NCI-H1048 (cell line): ENCODE measurements around the gene DLK1.

Experiments used
- DNase-seq: peaks from one replicate; lab custom pipeline; 2025; lab: John Stamatoyannopoulos, UW

DLK1 gene

GRCh38 chr14:100693877-100694578 is 32.7 kb upstream of the DLK1 start:
- DNase-seq, result no peak

GRCh38 chr14:100694579-100695422 is 31.9 kb upstream of the DLK1 start:
- no peak for DNase-seq

GRCh38 chr14:100695423-100695738 is 31.3 kb upstream of the DLK1 start:
- DNase-seq, result no peak

- no peak for DNase-seq
Observed at GRCh38 chr14:100696008-100696407, 30.7 kb upstream of the DLK1 start.

- DNase-seq, result no peak
Observed at GRCh38 chr14:100696590-100696989, 30.1 kb upstream of the DLK1 start.

- DNase-seq, result no peak
Observed at GRCh38 chr14:100698066-100698465, 28.6 kb upstream of the DLK1 start.

GRCh38 chr14:100698666-100699448 is 27.8 kb upstream of the DLK1 start:
- no peak for DNase-seq

- DNase-seq, result no peak
Observed at GRCh38 chr14:100701314-100701713, 25.4 kb upstream of the DLK1 start.

- no peak for DNase-seq
Observed at GRCh38 chr14:100702590-100702989, 24.1 kb upstream of the DLK1 start.

GRCh38 chr14:100703386-100704220 is 23.1 kb upstream of the DLK1 start:
- no peak for DNase-seq

- no peak for DNase-seq
Observed at GRCh38 chr14:100706200-100706599, 20.5 kb upstream of the DLK1 start.

- DNase-seq, result no peak
Observed at GRCh38 chr14:100706860-100707259, 19.8 kb upstream of the DLK1 start.

- no peak for DNase-seq
Observed at GRCh38 chr14:100708425-100709288, 18.0 kb upstream of the DLK1 start.

GRCh38 chr14:100709289-100710284 is 17.1 kb upstream of the DLK1 start:
- no peak for DNase-seq

- no peak for DNase-seq
Observed at GRCh38 chr14:100710391-100710790, 16.3 kb upstream of the DLK1 start.

- no peak for DNase-seq
Observed at GRCh38 chr14:100710826-100711462, 15.7 kb upstream of the DLK1 start.

- DNase-seq, result no peak
Observed at GRCh38 chr14:100711493-100711892, 15.2 kb upstream of the DLK1 start.

- no peak for DNase-seq
Observed at GRCh38 chr14:100712490-100712889, 14.2 kb upstream of the DLK1 start.

GRCh38 chr14:100713705-100714104 is 13.0 kb upstream of the DLK1 start:
- DNase-seq, result no peak
